GM21825 (cell line): ENCODE measurements around the gene PRDM7.
"Not testable (repeated sequence)": the region's sequence is repeated elsewhere in the genome, so short reads cannot be mapped to it uniquely, and the experiment has no call there.

Experiments
- ATAC-seq: cut with Tn5 transposase; IDR thresholded peaks from one replicate; pipeline ENCODE4 v1.9.1; 2021; ENCODE audit warnings: mild to moderate bottlenecking, moderate library complexity; ENCODE audit not compliant: unreplicated experiment

Gene PRDM7

GRCh38 chr16:90077240-90077756 is at the start of gene PRDM7:
Gene PRDM7, minus strand, starts transcription at chr16:90077331. Its CDS starts 1,421 bp downstream, at chr16:90075910.
- ATAC-seq, result peak; percentile 87

GRCh38 chr16:90121846-90122245 is 44.7 kb upstream of the PRDM7 start:
- not testable (repeated sequence) for ATAC-seq

- ATAC-seq, result not testable (repeated sequence)
These were observed 30.5 kb upstream of the PRDM7 start for GRCh38 chr16:90107617-90108016.

- not testable (repeated sequence) for ATAC-seq
These were observed 29.9 kb upstream of the PRDM7 start for GRCh38 chr16:90107060-90107459.

- ATAC-seq, result not testable (repeated sequence)
These were observed 29.1 kb upstream of the PRDM7 start for GRCh38 chr16:90106271-90106670.

- not testable (repeated sequence) for ATAC-seq
These were observed 27.6 kb upstream of the PRDM7 start for GRCh38 chr16:90104725-90105124.

GRCh38 chr16:90102086-90102884 is 25.2 kb upstream of the PRDM7 start:
- ATAC-seq, result not testable (repeated sequence)

GRCh38 chr16:90101332-90101731 is 24.2 kb upstream of the PRDM7 start:
- ATAC-seq, result not testable (repeated sequence)

GRCh38 chr16:90100790-90101189 is 23.7 kb upstream of the PRDM7 start:
- ATAC-seq, result not testable (repeated sequence)

GRCh38 chr16:90100229-90100628 is 23.1 kb upstream of the PRDM7 start:
- ATAC-seq, result not testable (repeated sequence)

- not testable (repeated sequence) for ATAC-seq
These were observed 21.8 kb upstream of the PRDM7 start for GRCh38 chr16:90098936-90099335.

GRCh38 chr16:90097010-90097684 is 20.0 kb upstream of the PRDM7 start:
- ATAC-seq, result not testable (repeated sequence)

- not testable (repeated sequence) for ATAC-seq
These were observed 17.7 kb upstream of the PRDM7 start for GRCh38 chr16:90094791-90095190.

GRCh38 chr16:90094296-90094695 is 17.2 kb upstream of the PRDM7 start:
- not testable (repeated sequence) for ATAC-seq

- not testable (repeated sequence) for ATAC-seq
These were observed 16.7 kb upstream of the PRDM7 start for GRCh38 chr16:90093799-90094198.

- not testable (repeated sequence) for ATAC-seq
These were observed 15.7 kb upstream of the PRDM7 start for GRCh38 chr16:90092781-90093180.

- no peak for ATAC-seq
These were observed 7.3 kb upstream of the PRDM7 start for GRCh38 chr16:90084215-90084950.

- ATAC-seq, result no peak
These were observed 6.0 kb upstream of the PRDM7 start for GRCh38 chr16:90083139-90083538.

- ATAC-seq, result no peak
These were observed 4.5 kb upstream of the PRDM7 start for GRCh38 chr16:90081606-90081970.

- no peak for ATAC-seq
These were observed 1.4 kb upstream of the PRDM7 start for GRCh38 chr16:90078579-90078895.
